Breast epithelium (tissue), 4 donors: Measurements from ENCODE around the gene MEF2C. TPM values are rescaled to one million over a fixed set of nuclear protein-coding genes. Genes with fewer than 3 reads are reported as not detected.

ENCODE experiments used
- DNase-seq, 2 donors: peaks; one replicate each; pipeline ENCODE4 v3.0.0-alpha.2; 2019; ENCODE audit warnings: low spot score in 2 of 2
- H3K27ac ChIP-seq, 2 donors: fragments of 200-600 bp; sonication (generic) in 1 of 2; one replicate each; pipeline ENCODE4 v1.5.1; 2016 to 2019; ENCODE audit warnings: mild to moderate bottlenecking in 1 of 2
- H3K27me3 ChIP-seq, 2 donors: fragments of 200-600 bp; sonication (generic) in 1 of 2; one replicate each; pipeline versions ENCODE4 v1.5.1 to v1.6.0; 2017 to 2019; ENCODE audit warnings: control low read depth in 1 of 2, mild to moderate bottlenecking in 1 of 2
- H3K36me3 ChIP-seq: fragments of 200-600 bp; one replicate; pipeline ENCODE4 v1.5.1; 2019
- H3K4me1 ChIP-seq, 2 donors: fragments of 200-600 bp; sonication (generic); one replicate each; pipeline ENCODE4 v1.5.1; 2016 to 2019; ENCODE audit warnings: control low read depth in 1 of 2
- H3K4me3 ChIP-seq, 3 donors: fragments of 200-600 bp; sonication (generic); 1 replicate in 2 of 3; 2 replicates in 1 of 3; pipeline ENCODE4 v1.5.1; 2016 to 2019; ENCODE audit warnings: mild to moderate bottlenecking in 3 of 3, moderate library complexity in 2 of 3
- H3K9me3 ChIP-seq, 2 donors: fragments of 200-600 bp; sonication (generic) in 1 of 2; one replicate each; pipeline ENCODE4 v1.5.1; 2016 to 2019; ENCODE audit warnings: control low read depth in 1 of 2
- CTCF ChIP-seq, 3 donors: fragments of 450-650 bp; IDR thresholded peaks; one replicate each; pipeline ENCODE4 v1.5.1; 2016 to 2017; ENCODE audit warnings: antibody characterized with exemption in 3 of 3, mild to moderate bottlenecking in 3 of 3, moderate library complexity in 3 of 3
- POLR2A ChIP-seq: fragments of 450-650 bp; IDR thresholded peaks from one replicate; pipeline ENCODE4 v1.6.1; 2016; ENCODE audit warnings: antibody characterized with exemption, mild to moderate bottlenecking, moderate library complexity
- POLR2AphosphoS5 ChIP-seq, 3 donors: sonication (generic); formaldehyde crosslinking; IDR thresholded peaks; one replicate each; pipeline ENCODE4 v1.6.1; 2017; ENCODE audit warnings: antibody characterized with exemption in 3 of 3
- intact Hi-C: fragments of 100-400 bp; cut with DNase I; formaldehyde crosslinking; loops from one replicate; pipeline ENCODE4 v1.15.1; 2023; ENCODE audit warnings: low total_unique reads
- total RNA-seq, 3 donors: library from RNA; depleted of rRNA; stranded (reverse); fragments of >200 nt; gene quantifications; one replicate each; pipeline ENCODE4 v1.1.0, GENCODE V29; 2016

The MEF2C gene
- total RNA-seq, 3 donors from 2014 or later: 27.4 to 41.8 (median 32.1) TPM

- intact Hi-C loops: no loop called here
- no peak for DNase-seq
- Histone ChIP-seq H3K4me1 (no peaks in the 10 kb centered on the region), H3K4me3 (no peak overlapping the region), H3K9me3 (no peaks in the 10 kb centered on the region), H3K27ac (peak overlapping the region in 1 of 2 donors; percentile 77), H3K27me3 (no peaks in the 10 kb centered on the region), H3K36me3 (no peaks in the 10 kb centered on the region)
- no peak for TF ChIP-seq POLR2AphosphoS5 (IDR thresholded peaks at IDR 0.05)
- no peak for TF ChIP-seq CTCF (IDR thresholded peaks at IDR 0.05)
- TF ChIP-seq POLR2A: no peak
These were observed 45.8 kb downstream of the MEF2C start for GRCh38 chr5:88837222-88837621.

- Histone ChIP-seq H3K9me3 (no peaks in the 10 kb centered on the region), H3K27ac (peak overlapping the region; percentile 77 to 83), H3K4me3 (peak overlapping the region; percentile 9 to 55 (median 17)), H3K4me1 (no peaks in the 10 kb centered on the region), H3K36me3 (no peaks in the 10 kb centered on the region), H3K27me3 (no peaks in the 10 kb centered on the region)
- intact Hi-C loops: no loop called here
- no peak for DNase-seq
- TF ChIP-seq CTCF (IDR thresholded peaks at IDR 0.05) (no peak), POLR2AphosphoS5 (IDR thresholded peaks at IDR 0.05) (no peak), POLR2A (no peak)
These were observed 46.7 kb downstream of the MEF2C start for GRCh38 chr5:88836195-88836838.

- H3K9me3 ChIP-seq: no peaks in the 10 kb centered on the region
- H3K4me3 ChIP-seq: no peak overlapping the region
- H3K36me3 ChIP-seq: no peaks in the 10 kb centered on the region
- H3K4me1 ChIP-seq: no peaks in the 10 kb centered on the region
- TF ChIP-seq POLR2AphosphoS5 (IDR thresholded peaks at IDR 0.05): no peak
- TF ChIP-seq CTCF (IDR thresholded peaks at IDR 0.05): no peak
- TF ChIP-seq POLR2A: no peak
- intact Hi-C loops: no loop called here
- DNase-seq: no peak
- peak overlapping the region; percentile 41 to 72 for H3K27ac ChIP-seq
- H3K27me3 ChIP-seq: no peaks in the 10 kb centered on the region
These were observed 48.5 kb downstream of the MEF2C start for GRCh38 chr5:88834499-88834898.

- no peaks in the 10 kb centered on the region for H3K36me3 ChIP-seq
- peak overlapping the region; percentile 41 to 72 for H3K27ac ChIP-seq
- no peak overlapping the region for H3K4me3 ChIP-seq
- H3K4me1 ChIP-seq: no peaks in the 10 kb centered on the region
- no peak for TF ChIP-seq POLR2AphosphoS5 (IDR thresholded peaks at IDR 0.05)
- TF ChIP-seq CTCF (IDR thresholded peaks at IDR 0.05): no peak
- TF ChIP-seq POLR2A: no peak
- H3K27me3 ChIP-seq: no peaks in the 10 kb centered on the region
- H3K9me3 ChIP-seq: no peaks in the 10 kb centered on the region
- intact Hi-C loops: no loop called here
- DNase-seq: no peak
These were observed 48.9 kb downstream of the MEF2C start for GRCh38 chr5:88834131-88834462.

GRCh38 chr5:88833371-88834130 lies 49.4 kb downstream of the MEF2C start:
- Histone ChIP-seq H3K4me3 (peak overlapping the region in 1 of 3 donors; percentile 8), H3K27me3 (no peaks in the 10 kb centered on the region), H3K4me1 (no peaks in the 10 kb centered on the region), H3K9me3 (no peaks in the 10 kb centered on the region), H3K36me3 (no peaks in the 10 kb centered on the region), H3K27ac (peak overlapping the region; percentile 41 to 72)
- TF ChIP-seq POLR2A (no peak), CTCF (IDR thresholded peaks at IDR 0.05) (no peak), POLR2AphosphoS5 (IDR thresholded peaks at IDR 0.05) (no peak)
- DNase-seq: no peak
- intact Hi-C loops: no loop called here
